Measurements from ENCODE around the gene KLF11. TPM values are rescaled to one million over a fixed set of nuclear protein-coding genes. Genes with fewer than 3 reads are reported as not detected.

KLF11 gene
- total and polyA plus RNA-seq, 2 of the 8 experiments (the other 6 are each of a cell fraction or from before 2014, with no cell fraction given) = 6.4 to 10.1 TPM

DNA sequence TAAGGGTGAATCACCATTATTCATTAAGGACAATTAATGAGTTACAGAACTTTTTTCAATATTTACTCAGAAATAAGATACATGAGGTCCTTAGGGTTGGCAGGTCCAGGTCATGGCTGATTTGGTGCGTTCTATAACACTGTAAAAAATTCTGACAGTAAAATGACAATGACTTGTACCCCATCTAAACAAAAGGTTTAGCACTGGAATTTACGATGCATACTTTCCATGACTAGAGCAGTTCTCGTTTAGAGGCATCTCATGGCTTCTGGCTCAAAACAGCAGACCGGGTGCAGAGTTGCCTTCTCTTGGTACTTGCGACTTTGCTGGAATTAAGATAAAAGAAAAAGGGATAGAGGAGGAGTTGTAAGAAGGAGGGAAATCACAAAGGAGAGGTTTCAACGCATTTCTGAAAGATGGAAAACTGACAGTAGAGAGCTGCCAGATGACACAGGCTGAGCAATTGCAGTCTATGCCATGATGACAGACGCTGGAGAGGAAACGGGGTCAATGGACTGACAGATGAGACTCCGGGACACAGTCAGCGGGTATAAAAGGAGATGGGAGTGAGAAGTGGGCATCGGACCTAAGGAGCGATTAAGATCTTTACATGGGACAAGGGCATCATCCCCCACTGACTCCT, 41.0 kb downstream of the KLF11 start:
- no peaks in the 10 kb centered on the region for H3K36me3 ChIP-seq (ENCODE audit: control insufficient read depth in 2 of 4, insufficient read depth in 4 of 4, low read length in 3 of 4)
- no peaks in the 10 kb centered on the region for H3K79me1 ChIP-seq (ENCODE audit: low read depth, low read length)
- H3K27ac ChIP-seq (ENCODE audit: low read depth, low read length) = no peak overlapping the region
- no peak for FAIRE-seq
- no peak overlapping the region for H3K4ac ChIP-seq (replicated peaks; ENCODE audit: insufficient read length, low read depth, low read length)
- H3K9ac ChIP-seq (replicated peaks in 1 of 4; ENCODE audit: extremely low read depth in 1 of 4, low read depth in 3 of 4, low read length in 3 of 4) = no peak overlapping the region
- H2AFZ ChIP-seq (ENCODE audit: low read length) = no peak overlapping the region
- peaks cover 7% of the 10 kb centered on the region; the same call in 1 of the 2 replicates for H3K23me2 ChIP-seq (ENCODE audit: low read depth, low read length)
- H3K56ac ChIP-seq (replicated peaks; ENCODE audit: insufficient read length, low read depth, low read length) = no peak overlapping the region
- WGBS, 2 experiments (ENCODE audit: extremely low coverage in 1 of 2, insufficient coverage in 1 of 2, insufficient read length in 1 of 2, insufficient replicate concordance in 2 of 2, low coverage in 1 of 2, low lambda C conversion rate in 2 of 2, missing lambda C conversion rate in 1 of 2) = 84% methylated on average over 12 of the region's 12 CpGs; no CpG with 5 or more reads in 1 of the 2 experiments
- H2BK5ac ChIP-seq (ENCODE audit: low read depth, low read length) = no peak overlapping the region
- no peak overlapping the region for H3K18ac ChIP-seq (ENCODE audit: extremely low read depth, low read length)
- no peak overlapping the region for H4K5ac ChIP-seq (ENCODE audit: insufficient read length, low read depth, low read length)
- no peaks in the 10 kb centered on the region for H3K9me3 ChIP-seq (ENCODE audit: insufficient read depth in 2 of 2, low read depth in 1 of 2, low read length in 1 of 2)
- H2BK15ac ChIP-seq (ENCODE audit: low read length) = no peak overlapping the region
- no peak overlapping the region for H4K8ac ChIP-seq (ENCODE audit: extremely low read depth, insufficient read depth, low read length)
- ChIA-PET POLR2A (ENCODE audit: partially characterized antibody) (interaction anchor here (0.8 to 1.6 kb wide), 4 partner anchors 10 to 35 kb away, joined by 3 read pairs; no protein-coding TSS in a partner anchor), CTCF (ENCODE audit: partially characterized antibody) (interaction anchor here (1.0 to 24.1 kb wide), 6 partner anchors 10 to 315 kb away, joined by 3 to 429 read pairs (median 5); partner anchors contain the start of gene CYS1)
- no peak overlapping the region for H3K4me3 ChIP-seq (ENCODE audit: extremely low read depth in 1 of 4, insufficient read depth in 2 of 4, low read depth in 3 of 4, low read length in 4 of 4)
- no peak overlapping the region for H2AK5ac ChIP-seq (ENCODE audit: low read depth, low read length)
- no peak overlapping the region for H3K14ac ChIP-seq (ENCODE audit: insufficient read length)
- no peaks in the 10 kb centered on the region for H4K20me1 ChIP-seq (replicated peaks in 1 of 2; ENCODE audit: control insufficient read depth in 1 of 2, insufficient read depth in 2 of 2, low read length in 2 of 2)
- TF ChIP-seq SRF (IDR thresholded peaks at IDR 0.05; ENCODE audit: low read depth, low read length) = no peak
- no peak for TF ChIP-seq SIN3A (conservative IDR thresholded peaks at IDR 0.05 in 1 of 2, IDR thresholded peaks at IDR 0.05 in 1 of 2; ENCODE audit: low read depth in 1 of 2, low read length in 2 of 2)
- TF ChIP-seq, protein P1, sequence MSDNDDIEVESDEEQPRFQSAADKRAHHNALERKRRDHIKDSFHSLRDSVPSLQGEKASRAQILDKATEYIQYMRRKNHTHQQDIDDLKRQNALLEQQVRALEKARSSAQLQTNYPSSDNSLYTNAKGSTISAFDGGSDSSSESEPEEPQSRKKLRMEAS (IDR thresholded peaks at IDR 0.05) = no peak
- no peak for TF ChIP-seq BACH1 (IDR thresholded peaks at IDR 0.05; ENCODE audit: low read length)
- no peak for TF ChIP-seq POLR2A (IDR thresholded peaks at IDR 0.05; ENCODE audit: control extremely low read depth in 1 of 2, low read depth in 2 of 2, low read length in 2 of 2)
- no peak for TF ChIP-seq CREB1 (IDR thresholded peaks at IDR 0.05)
- TF ChIP-seq MAFK (IDR thresholded peaks at IDR 0.05; ENCODE audit: low read depth, low read length) = no peak
- TF ChIP-seq SP2 (IDR thresholded peaks at IDR 0.05; ENCODE audit: low read length) = no peak
- no peak for TF ChIP-seq PHF8 (conservative IDR thresholded peaks at IDR 0.05; ENCODE audit: low read depth, low read length)
- no peak for TF ChIP-seq POLR2AphosphoS5 (IDR thresholded peaks at IDR 0.05; ENCODE audit: low read depth, low read length)
- peaks cover 4 to 18% (median 12%) of the 10 kb centered on the region in 4 experiments for H3K27me3 ChIP-seq (replicated peaks in 1 of 4; ENCODE audit: control insufficient read depth in 3 of 4, extremely low read depth in 1 of 4, insufficient read depth in 3 of 4, low read length in 3 of 4)
- H3K79me2 ChIP-seq (ENCODE audit: control insufficient read depth in 1 of 2, insufficient read depth in 2 of 2, low read length in 2 of 2) = no peaks in the 10 kb centered on the region
- DNase-seq (ENCODE audit: low read depth in 1 of 2, low spot score in 2 of 2) = no peak
- H2BK20ac ChIP-seq (ENCODE audit: low read length) = no peak overlapping the region
- H2BK120ac ChIP-seq (replicated peaks; ENCODE audit: low read depth, low read length) = no peak overlapping the region
- H3K4me1 ChIP-seq (replicated peaks in 1 of 4; ENCODE audit: control insufficient read depth in 3 of 4, insufficient read depth in 4 of 4, low read length in 3 of 4) = peaks cover 0 to 4% (median 2%) of the 10 kb centered on the region in 4 experiments; a peak in 1 of 7 replicates
- no peak overlapping the region for H2BK12ac ChIP-seq (ENCODE audit: low read depth, low read length)
- H3K4me2 ChIP-seq (ENCODE audit: insufficient read depth in 1 of 2, low read depth in 2 of 2, low read length in 2 of 2) = no peak overlapping the region
- no peak overlapping the region for H3K23ac ChIP-seq (ENCODE audit: insufficient read length)
- no peak overlapping the region for H4K91ac ChIP-seq (replicated peaks; ENCODE audit: insufficient read length, low read length)
